Measurements from ENCODE around the gene TRMT2A.

TRMT2A gene

DNA sequence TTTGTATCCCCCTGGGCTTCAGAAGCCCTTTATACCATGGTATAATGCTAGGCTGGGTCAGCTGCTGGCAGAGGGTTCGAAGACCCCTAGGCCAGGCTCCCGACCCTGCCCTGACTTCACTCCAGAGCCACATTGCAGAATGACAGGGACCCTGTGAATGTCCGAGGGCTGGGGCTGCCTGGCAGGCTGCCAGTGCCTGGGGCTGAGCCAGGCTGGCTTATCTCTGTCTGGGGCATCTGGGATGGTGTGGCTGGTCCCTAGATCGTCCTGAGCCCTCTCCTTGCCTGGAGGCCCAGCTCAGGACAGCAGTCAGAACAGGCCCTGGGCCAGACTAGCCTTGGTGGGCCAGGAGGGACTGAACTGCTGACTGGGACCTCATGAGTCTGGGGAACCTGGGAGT lies 18.2 kb upstream of the TRMT2A start:
- Histone ChIP-seq H3K27ac (replicated peaks; ENCODE audit: low read length) (no peak overlapping the region), H3K23ac (ENCODE audit: low read depth, low read length, poor library complexity) (peak overlapping the region; percentile 60), H3K9me3 (replicated peaks in 1 of 2; ENCODE audit: control insufficient read depth in 2 of 2, insufficient read depth in 1 of 2, low read depth in 1 of 2, low read length in 2 of 2) (peaks cover 0 to 2% of the 10 kb centered on the region in 2 donors), H3K27me3 (ENCODE audit: control insufficient read depth in 3 of 3, insufficient read depth in 3 of 3, low read depth in 1 of 3, low read length in 3 of 3) (no peaks in the 10 kb centered on the region), H3K14ac (ENCODE audit: low read length) (no peak overlapping the region), H3K79me1 (ENCODE audit: low read depth, low read length) (peaks cover 27% of the 10 kb centered on the region), H3K36me3 (replicated peaks in 1 of 2; ENCODE audit: control insufficient read depth in 2 of 2, insufficient read depth in 2 of 2, low read length in 2 of 2) (peaks cover 6 to 8% of the 10 kb centered on the region in 2 donors), H3K4me2 (ENCODE audit: insufficient read depth, low read length, poor library complexity, severe bottlenecking) (no peak overlapping the region), H4K91ac (ENCODE audit: low read depth, low read length, poor library complexity) (no peak overlapping the region), H3K4ac (ENCODE audit: low read length) (no peak overlapping the region), H2BK12ac (ENCODE audit: low read length) (no peak overlapping the region), H3K9ac (ENCODE audit: low read depth, low read length, poor library complexity) (no peak overlapping the region), H2AFZ (ENCODE audit: low read length) (no peak overlapping the region), H2BK120ac (ENCODE audit: low read depth, low read length) (no peak overlapping the region), H3K18ac (ENCODE audit: low read length) (no peak overlapping the region), H3K4me3 (ENCODE audit: low read length in 2 of 2) (no peak overlapping the region), H3K4me1 (ENCODE audit: control insufficient read depth in 2 of 2, insufficient read depth in 1 of 2, low read depth in 1 of 2, low read length in 2 of 2) (peaks cover 8 to 20% of the 10 kb centered on the region in 2 donors), H2AK5ac (ENCODE audit: low read depth, low read length) (peak overlapping the region; percentile 74), H4K8ac (ENCODE audit: low read depth, low read length) (no peak overlapping the region), H2BK5ac (ENCODE audit: low read length) (no peak overlapping the region), H2BK15ac (ENCODE audit: low read length) (no peak overlapping the region)
- no peak for DNase-seq (ENCODE audit: low spot score)
- WGBS, 2 donors (ENCODE audit: extremely low coverage in 2 of 2, insufficient read length in 2 of 2, insufficient replicate concordance in 1 of 2) = no CpG with 5 or more reads among the region's 4 CpGs

DNA sequence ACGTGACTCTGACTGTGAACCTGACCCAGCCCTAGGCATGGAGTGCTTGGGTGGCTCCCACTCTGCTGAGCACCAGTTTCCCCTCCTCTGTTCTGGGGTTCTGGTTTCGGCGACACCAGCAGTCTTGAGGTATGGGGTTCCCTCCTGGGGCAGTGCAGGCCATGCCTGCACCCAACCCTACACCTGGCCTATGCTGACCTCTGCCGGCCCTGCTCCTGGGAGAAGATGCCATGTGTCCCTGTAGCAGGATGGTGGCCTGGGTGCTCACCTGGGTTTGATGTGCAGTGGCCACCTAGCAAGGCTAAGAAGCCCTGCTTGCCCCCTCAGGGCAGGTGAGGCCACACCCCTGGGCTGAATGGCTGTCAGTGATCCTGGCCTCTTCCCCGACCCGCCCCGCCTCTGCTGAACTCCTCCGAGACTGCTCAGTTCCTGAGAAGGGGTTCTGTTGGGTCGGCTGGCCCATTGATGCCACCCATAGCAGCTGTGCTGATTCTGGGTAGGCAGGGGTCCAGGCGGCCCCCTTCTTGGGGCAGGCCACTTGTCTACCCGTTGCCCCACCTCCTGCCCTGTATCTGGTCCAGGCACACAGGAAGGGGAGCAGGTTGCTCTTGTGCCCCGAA lies 17.0 kb upstream of the TRMT2A start:
- no peak for DNase-seq (ENCODE audit: low spot score)
- no peak overlapping the region for H3K4me3 ChIP-seq (ENCODE audit: low read length in 2 of 2)
- no peak overlapping the region for H3K27ac ChIP-seq (replicated peaks; ENCODE audit: low read length)
- H4K8ac ChIP-seq (ENCODE audit: low read depth, low read length) = no peak overlapping the region
- peaks cover 0 to 2% of the 10 kb centered on the region in 2 donors for H3K9me3 ChIP-seq (replicated peaks in 1 of 2; ENCODE audit: control insufficient read depth in 2 of 2, insufficient read depth in 1 of 2, low read depth in 1 of 2, low read length in 2 of 2)
- H3K79me1 ChIP-seq (ENCODE audit: low read depth, low read length) = peaks cover 21% of the 10 kb centered on the region
- H2BK120ac ChIP-seq (ENCODE audit: low read depth, low read length) = no peak overlapping the region
- H2BK15ac ChIP-seq (ENCODE audit: low read length) = no peak overlapping the region
- H3K36me3 ChIP-seq (replicated peaks in 1 of 2; ENCODE audit: control insufficient read depth in 2 of 2, insufficient read depth in 2 of 2, low read length in 2 of 2) = peaks cover 0 to 1% of the 10 kb centered on the region in 2 donors
- no peak overlapping the region for H3K18ac ChIP-seq (ENCODE audit: low read length)
- H3K27me3 ChIP-seq (ENCODE audit: control insufficient read depth in 3 of 3, insufficient read depth in 3 of 3, low read depth in 1 of 3, low read length in 3 of 3) = no peaks in the 10 kb centered on the region
- H3K4me2 ChIP-seq (ENCODE audit: insufficient read depth, low read length, poor library complexity, severe bottlenecking) = no peak overlapping the region
- H4K91ac ChIP-seq (ENCODE audit: low read depth, low read length, poor library complexity) = no peak overlapping the region
- H3K14ac ChIP-seq (ENCODE audit: low read length) = no peak overlapping the region
- WGBS, 2 donors (ENCODE audit: extremely low coverage in 2 of 2, insufficient read length in 2 of 2, insufficient replicate concordance in 1 of 2) = no CpG with 5 or more reads among the region's 12 CpGs
- H2AFZ ChIP-seq (ENCODE audit: low read length) = no peak overlapping the region
- H3K4ac ChIP-seq (ENCODE audit: low read length) = no peak overlapping the region
- no peak overlapping the region for H2BK12ac ChIP-seq (ENCODE audit: low read length)
- peak overlapping the region; percentile 80 for H3K23ac ChIP-seq (ENCODE audit: low read depth, low read length, poor library complexity)
- peaks cover 8 to 21% of the 10 kb centered on the region in 2 donors for H3K4me1 ChIP-seq (ENCODE audit: control insufficient read depth in 2 of 2, insufficient read depth in 1 of 2, low read depth in 1 of 2, low read length in 2 of 2)
- H2AK5ac ChIP-seq (ENCODE audit: low read depth, low read length) = peak overlapping the region; percentile 63
- H2BK5ac ChIP-seq (ENCODE audit: low read length) = no peak overlapping the region
- H3K9ac ChIP-seq (ENCODE audit: low read depth, low read length, poor library complexity) = peak overlapping the region; percentile 44

DNA sequence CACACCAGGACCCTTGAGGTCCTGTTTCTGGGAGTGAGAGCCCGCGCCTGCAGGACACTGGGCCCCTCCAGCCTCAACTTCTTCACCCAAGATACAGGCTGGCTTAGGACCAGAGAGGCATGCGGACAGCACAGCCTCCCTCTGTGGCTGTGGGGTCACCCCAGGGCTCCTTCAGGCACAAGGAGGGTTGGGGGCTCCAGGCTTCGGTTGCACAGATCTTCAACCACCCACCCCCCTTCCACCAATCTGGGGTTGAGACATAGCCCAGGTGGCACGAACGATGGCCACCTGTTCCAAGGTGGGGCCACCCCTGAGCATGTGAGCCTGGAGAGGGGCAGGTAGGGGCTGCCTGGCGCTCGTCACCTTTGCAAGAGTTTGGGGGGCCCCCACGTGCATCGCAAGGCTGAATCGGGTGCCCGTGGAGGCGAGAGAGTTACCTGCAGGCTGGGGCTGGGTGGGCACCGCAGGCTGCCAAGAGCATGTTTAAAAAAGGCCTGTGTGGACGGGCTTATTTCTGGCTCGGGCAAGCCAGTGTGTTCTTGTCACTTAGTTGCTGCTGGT lies 15.7 kb upstream of the TRMT2A start:
- Histone ChIP-seq H3K18ac (ENCODE audit: low read length) (no peak overlapping the region), H2BK12ac (ENCODE audit: low read length) (no peak overlapping the region), H2AK5ac (ENCODE audit: low read depth, low read length) (peak overlapping the region; percentile 91), H3K4me3 (ENCODE audit: low read length in 2 of 2) (peak overlapping the region; percentile 75 to 94), H3K4me2 (ENCODE audit: insufficient read depth, low read length, poor library complexity, severe bottlenecking) (peak overlapping the region; percentile 75), H3K9me3 (replicated peaks in 1 of 2; ENCODE audit: control insufficient read depth in 2 of 2, insufficient read depth in 1 of 2, low read depth in 1 of 2, low read length in 2 of 2) (peaks cover 0 to 4% of the 10 kb centered on the region in 2 donors), H3K23ac (ENCODE audit: low read depth, low read length, poor library complexity) (peak overlapping the region; percentile 93), H3K14ac (ENCODE audit: low read length) (peak overlapping the region; percentile 7), H3K9ac (ENCODE audit: low read depth, low read length, poor library complexity) (peak overlapping the region; percentile 97), H2AFZ (ENCODE audit: low read length) (no peak overlapping the region), H3K36me3 (replicated peaks in 1 of 2; ENCODE audit: control insufficient read depth in 2 of 2, insufficient read depth in 2 of 2, low read length in 2 of 2) (peaks cover 6 to 7% of the 10 kb centered on the region in 2 donors), H4K8ac (ENCODE audit: low read depth, low read length) (no peak overlapping the region), H2BK5ac (ENCODE audit: low read length) (peak overlapping the region; percentile 59), H3K79me1 (ENCODE audit: low read depth, low read length) (peaks cover 14% of the 10 kb centered on the region), H3K4ac (ENCODE audit: low read length) (no peak overlapping the region), H2BK120ac (ENCODE audit: low read depth, low read length) (no peak overlapping the region), H4K91ac (ENCODE audit: low read depth, low read length, poor library complexity) (no peak overlapping the region), H3K27ac (replicated peaks; ENCODE audit: low read length) (no peak overlapping the region), H2BK15ac (ENCODE audit: low read length) (no peak overlapping the region), H3K27me3 (ENCODE audit: control insufficient read depth in 3 of 3, insufficient read depth in 3 of 3, low read depth in 1 of 3, low read length in 3 of 3) (no peaks in the 10 kb centered on the region), H3K4me1 (ENCODE audit: control insufficient read depth in 2 of 2, insufficient read depth in 1 of 2, low read depth in 1 of 2, low read length in 2 of 2) (peaks cover 8 to 16% of the 10 kb centered on the region in 2 donors)
- DNase-seq (ENCODE audit: low spot score) = no peak
- WGBS, 2 donors (ENCODE audit: extremely low coverage in 2 of 2, insufficient read length in 2 of 2, insufficient replicate concordance in 1 of 2) = no CpG with 5 or more reads among the region's 16 CpGs

DNA sequence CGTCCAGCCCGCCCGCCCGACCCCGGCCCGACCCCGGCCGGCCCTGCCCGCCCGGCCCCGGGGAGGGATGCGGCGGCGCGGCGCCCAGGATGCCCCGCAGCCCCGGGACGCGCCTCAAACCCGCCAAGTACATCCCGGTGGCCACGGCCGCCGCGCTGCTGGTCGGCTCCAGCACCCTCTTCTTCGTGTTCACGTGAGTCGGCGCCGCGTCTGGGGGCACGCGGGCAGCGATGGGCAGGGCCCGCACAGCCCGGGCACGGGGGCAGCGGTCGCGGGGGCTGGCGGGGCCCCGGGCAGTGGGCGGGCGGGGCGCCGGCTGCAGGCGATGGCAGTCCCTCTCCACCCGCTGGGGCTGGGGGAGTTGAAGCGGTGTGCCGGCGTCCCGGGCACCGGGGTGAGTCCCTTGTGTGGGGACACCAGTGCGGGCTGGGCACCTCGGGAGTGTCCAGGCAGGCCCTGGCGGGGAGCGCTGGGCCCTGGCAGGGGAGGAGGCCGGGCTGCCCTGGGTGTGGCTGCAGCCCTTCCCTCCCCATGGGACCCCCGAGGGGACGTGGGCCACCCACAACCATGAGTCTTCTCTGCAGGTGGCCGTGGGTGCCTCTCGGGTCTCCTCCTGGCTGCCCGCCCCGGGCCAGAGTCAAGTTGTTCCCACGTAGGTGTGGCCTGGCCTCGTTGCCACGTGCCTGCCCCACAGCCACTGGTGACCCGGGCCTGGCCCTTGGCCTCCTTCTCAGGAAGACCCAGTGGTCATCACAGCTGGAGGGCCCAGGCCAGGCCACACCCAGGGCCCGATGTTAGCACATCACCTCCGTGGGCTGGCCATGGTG lies 15.0 kb upstream of the TRMT2A start:
- H2BK5ac ChIP-seq (ENCODE audit: low read length) = peak overlapping the region; percentile 59
- H3K27ac ChIP-seq (replicated peaks; ENCODE audit: low read length) = no peak overlapping the region
- H2BK15ac ChIP-seq (ENCODE audit: low read length) = peak overlapping the region; percentile 24
- H2AK5ac ChIP-seq (ENCODE audit: low read depth, low read length) = peak overlapping the region; percentile 91
- no peak for DNase-seq (ENCODE audit: low spot score)
- peak overlapping the region; percentile 89 for H2AFZ ChIP-seq (ENCODE audit: low read length)
- no peak overlapping the region for H4K91ac ChIP-seq (ENCODE audit: low read depth, low read length, poor library complexity)
- H2BK120ac ChIP-seq (ENCODE audit: low read depth, low read length) = no peak overlapping the region
- peak overlapping the region; percentile 75 for H3K4me2 ChIP-seq (ENCODE audit: insufficient read depth, low read length, poor library complexity, severe bottlenecking)
- peak overlapping the region; percentile 94 for H3K18ac ChIP-seq (ENCODE audit: low read length)
- peaks cover 8 to 14% of the 10 kb centered on the region in 2 donors for H3K4me1 ChIP-seq (ENCODE audit: control insufficient read depth in 2 of 2, insufficient read depth in 1 of 2, low read depth in 1 of 2, low read length in 2 of 2)
- H4K8ac ChIP-seq (ENCODE audit: low read depth, low read length) = no peak overlapping the region
- H3K9me3 ChIP-seq (replicated peaks in 1 of 2; ENCODE audit: control insufficient read depth in 2 of 2, insufficient read depth in 1 of 2, low read depth in 1 of 2, low read length in 2 of 2) = peaks cover 0 to 4% of the 10 kb centered on the region in 2 donors
- WGBS, 2 donors (ENCODE audit: extremely low coverage in 2 of 2, insufficient read length in 2 of 2, insufficient replicate concordance in 1 of 2) = no CpG with 5 or more reads among the region's 72 CpGs
- peak overlapping the region; percentile 97 for H3K9ac ChIP-seq (ENCODE audit: low read depth, low read length, poor library complexity)
- no peak overlapping the region for H3K4ac ChIP-seq (ENCODE audit: low read length)
- peak overlapping the region; percentile 95 for H3K23ac ChIP-seq (ENCODE audit: low read depth, low read length, poor library complexity)
- H3K14ac ChIP-seq (ENCODE audit: low read length) = peak overlapping the region; percentile 31
- H3K4me3 ChIP-seq (ENCODE audit: low read length in 2 of 2) = peak overlapping the region; percentile 75 to 94
- H2BK12ac ChIP-seq (ENCODE audit: low read length) = peak overlapping the region; percentile 68
- H3K79me1 ChIP-seq (ENCODE audit: low read depth, low read length) = peaks cover 14% of the 10 kb centered on the region
- H3K27me3 ChIP-seq (ENCODE audit: control insufficient read depth in 3 of 3, insufficient read depth in 3 of 3, low read depth in 1 of 3, low read length in 3 of 3) = no peaks in the 10 kb centered on the region
- H3K36me3 ChIP-seq (replicated peaks in 1 of 2; ENCODE audit: control insufficient read depth in 2 of 2, insufficient read depth in 2 of 2, low read length in 2 of 2) = peaks cover 10 to 14% of the 10 kb centered on the region in 2 donors
